Activated B cell treated with CpG ODN at 0.5 μM for 24 hours (primary cell): Measurements from ENCODE around the gene PTPN18. TPM values are rescaled to one million over a fixed set of nuclear protein-coding genes. Genes with fewer than 3 reads are reported as not detected.

ENCODE experiments used
- ATAC-seq: fragments of 200-7000 bp; cut with Tn5 transposase; one replicate; pipeline ENCODE4 v1.10.0; 2021; ENCODE audit warnings: low read depth, mild to moderate bottlenecking, moderate library complexity
- CTCF ChIA-PET: fragments of 350-600 bp; sonication (Branson Sonifier 250); formaldehyde crosslinking; loops from one replicate; lab custom pipeline; 2021; ENCODE audit warnings: antibody characterized with exemption; lab: Charles Lee
- POLR2A ChIA-PET: fragments of 350-600 bp; sonication (Branson Sonifier 250); formaldehyde crosslinking; loops from one replicate; lab custom pipeline; 2021; ENCODE audit warnings: antibody characterized with exemption; lab: Charles Lee
- DNase-seq: peaks from one replicate; pipeline ENCODE4 v3.0.0; 2022
- H3K27ac Mint-ChIP-seq: one replicate; pipeline ENCODE4 v1.8.0; 2020; ENCODE audit warnings: mixed read lengths
- H3K27me3 Mint-ChIP-seq: one replicate; pipeline ENCODE4 v1.8.0; 2021; ENCODE audit warnings: mixed read lengths
- H3K36me3 Mint-ChIP-seq: one replicate; pipeline ENCODE4 v1.8.0; 2021; ENCODE audit warnings: low read depth, mixed read lengths
- H3K4me1 Mint-ChIP-seq: one replicate; pipeline ENCODE4 v1.8.0; 2021; ENCODE audit warnings: mixed read lengths
- H3K4me3 Mint-ChIP-seq: one replicate; pipeline ENCODE4 v1.8.0; 2020; ENCODE audit warnings: mild to moderate bottlenecking, mixed read lengths
- H3K9me3 Mint-ChIP-seq: one replicate; pipeline ENCODE4 v1.8.0; 2020; ENCODE audit warnings: mixed read lengths
- CTCF ChIP-seq: fragments of 200-600 bp; IDR thresholded peaks from one replicate; pipeline ENCODE4 v1.8.0; 2022; ENCODE audit warnings: antibody characterized with exemption, mild to moderate bottlenecking
- intact Hi-C: fragments of 100-400 bp; cut with micrococcal nuclease; formaldehyde crosslinking; loops from one replicate; pipeline ENCODE4 v1.15.1; 2024
- total RNA-seq: library from RNA; stranded (reverse); gene quantifications from 2 replicates; pipeline ENCODE4 v1.2.3, GENCODE V29; 2022

Gene PTPN18
- total RNA-seq, 1 donor from 2014 or later = 77.7 TPM

- intact Hi-C loops = no loop called here
- H3K9me3 Mint-ChIP-seq = no peaks in the 10 kb centered on the region
- DNase-seq (no peak), ATAC-seq (no peak)
- no peaks in the 10 kb centered on the region for H3K36me3 Mint-ChIP-seq
- no peak overlapping the region for H3K27ac Mint-ChIP-seq
- no peak for TF ChIP-seq CTCF
- H3K27me3 Mint-ChIP-seq = peaks cover 4% of the 10 kb centered on the region
- ChIA-PET POLR2A (no interaction called here), CTCF (no interaction called here)
- no peak overlapping the region for H3K4me3 Mint-ChIP-seq
- H3K4me1 Mint-ChIP-seq = no peaks in the 10 kb centered on the region
Measured at GRCh38 chr2:130314377-130314776, 41.5 kb upstream of the PTPN18 start.

- DNase-seq (no peak), ATAC-seq (no peak)
- Mint-ChIP-seq H3K27ac (no peak overlapping the region), H3K4me3 (no peak overlapping the region), H3K4me1 (no peaks in the 10 kb centered on the region), H3K9me3 (no peaks in the 10 kb centered on the region), H3K36me3 (no peaks in the 10 kb centered on the region), H3K27me3 (peaks cover 7% of the 10 kb centered on the region)
- POLR2A ChIA-PET = no interaction called here
- intact Hi-C loops = no loop called here
- TF ChIP-seq CTCF = no peak
- CTCF ChIA-PET = no interaction called here
Measured at GRCh38 chr2:130316596-130316995, 39.3 kb upstream of the PTPN18 start.

GRCh38 chr2:130318906-130319305 lies 37.0 kb upstream of the PTPN18 start:
- ATAC-seq = no peak
- ChIA-PET CTCF (no interaction called here), POLR2A (no interaction called here)

GRCh38 chr2:130319536-130319935 lies 36.3 kb upstream of the PTPN18 start:
- TF ChIP-seq CTCF = no peak
- H3K36me3 Mint-ChIP-seq = no peaks in the 10 kb centered on the region
- no peaks in the 10 kb centered on the region for H3K9me3 Mint-ChIP-seq
- ChIA-PET POLR2A (no interaction called here), CTCF (no interaction called here)
- DNase-seq (no peak), ATAC-seq (no peak)
- H3K4me1 Mint-ChIP-seq = no peaks in the 10 kb centered on the region
- intact Hi-C loops = no loop called here
- no peak overlapping the region for H3K4me3 Mint-ChIP-seq
- no peak overlapping the region for H3K27ac Mint-ChIP-seq
- H3K27me3 Mint-ChIP-seq = peaks cover 22% of the 10 kb centered on the region

More at GRCh38 chr2:130318906-130319305, 37.0 kb upstream of the PTPN18 start:
- Mint-ChIP-seq H3K36me3 (no peaks in the 10 kb centered on the region), H3K4me1 (no peaks in the 10 kb centered on the region), H3K9me3 (no peaks in the 10 kb centered on the region), H3K4me3 (no peak overlapping the region), H3K27ac (no peak overlapping the region), H3K27me3 (peaks cover 17% of the 10 kb centered on the region)
- DNase-seq = no peak
- intact Hi-C loops = no loop called here
- no peak for TF ChIP-seq CTCF

GRCh38 chr2:130327703-130328527 lies 27.9 kb upstream of the PTPN18 start:
- peaks cover 33% of the 10 kb centered on the region for H3K27me3 Mint-ChIP-seq
- no peak for DNase-seq
- ChIA-PET POLR2A (no interaction called here), CTCF (interaction anchor here (1.4 kb wide), 1 partner anchor 391 kb away, joined by 5 read pairs; no protein-coding TSS in a partner anchor)
- ATAC-seq = no peak
- TF ChIP-seq CTCF = no peak
- intact Hi-C loops = no loop called here
- H3K4me3 Mint-ChIP-seq = no peak overlapping the region
- no peaks in the 10 kb centered on the region for H3K36me3 Mint-ChIP-seq
- peaks cover 4% of the 10 kb centered on the region for H3K4me1 Mint-ChIP-seq
- H3K9me3 Mint-ChIP-seq = no peaks in the 10 kb centered on the region
- H3K27ac Mint-ChIP-seq = no peak overlapping the region
